Spleen (tissue), 11 donors: Measurements from ENCODE around the gene CTSE. TPM values are rescaled to one million over a fixed set of nuclear protein-coding genes. Genes with fewer than 3 reads are reported as not detected.
A peak's percentile ranks its signal among the peaks of the same experiment; 100 is the strongest.

Experiments
- DNase-seq: peaks from one replicate; pipeline ENCODE4 v3.0.0-alpha.2; 2020
- H3K27ac ChIP-seq, 8 donors: fragments of 200-600 bp; sonication (generic) in 7 of 8; 1 replicate in 4 of 8; 2 replicates in 4 of 8; pipeline versions ENCODE4 v1.5.0 to v1.8.0; 2016 to 2021; ENCODE audit warnings: inconsistent platforms in 4 of 8, mild to moderate bottlenecking in 4 of 8, moderate library complexity in 1 of 8
- H3K27me3 ChIP-seq, 7 donors: fragments of 200-600 bp; sonication (generic) in 6 of 7; replicated peaks in 1 of 7; 1 replicate in 4 of 7; 2 replicates in 3 of 7; pipeline versions ENCODE4 v1.5.0 to v1.8.0; 2016 to 2021; ENCODE audit warnings: inconsistent platforms in 3 of 7, mild to moderate bottlenecking in 1 of 7
- H3K36me3 ChIP-seq, 6 donors: fragments of 200-600 bp; sonication (generic) in 5 of 6; 1 replicate in 4 of 6; 2 replicates in 2 of 6; pipeline versions ENCODE4 v1.5.0 to v1.8.0; 2016 to 2021; ENCODE audit warnings: inconsistent platforms in 2 of 6
- H3K4me1 ChIP-seq, 6 donors: fragments of 200-600 bp; sonication (generic) in 5 of 6; 1 replicate in 3 of 6; 2 replicates in 3 of 6; pipeline versions ENCODE4 v1.5.0 to v1.8.0; 2016 to 2021; ENCODE audit warnings: inconsistent platforms in 3 of 6
- H3K4me3 ChIP-seq, 8 donors: fragments of 200-600 bp; sonication (generic) in 7 of 8; 1 replicate in 4 of 8; 2 replicates in 4 of 8; pipeline versions ENCODE4 v1.5.0 to v1.8.0; 2016 to 2021; ENCODE audit warnings: inconsistent platforms in 4 of 8, mild to moderate bottlenecking in 4 of 8, moderate library complexity in 2 of 8
- H3K9me3 ChIP-seq, 8 donors: fragments of 200-600 bp; sonication (generic) in 7 of 8; 1 replicate in 4 of 8; 2 replicates in 4 of 8; pipeline versions ENCODE4 v1.5.0 to v1.8.0; 2016 to 2021; ENCODE audit warnings: inconsistent platforms in 4 of 8
- POLR2A ChIP-seq, 3 donors: fragments of 450-650 bp; IDR thresholded peaks; one replicate each; pipeline ENCODE4 v1.5.1; 2017; ENCODE audit warnings: antibody characterized with exemption in 3 of 3, mild to moderate bottlenecking in 1 of 3
- POLR2AphosphoS5 ChIP-seq, 3 donors: sonication (generic); formaldehyde crosslinking; IDR thresholded peaks; one replicate each; pipeline ENCODE4 v1.5.1; 2017; ENCODE audit warnings: antibody characterized with exemption in 3 of 3
- WGBS, 5 donors: extraction: QIAGEN DNeasy Blood & Tissue Kit in 3 of 5; methylation state at CpG; one replicate each; pipeline versions ENCODE4 v1.1.5 to v1.1.7; 2013 to 2018; 5-methylcytosine and 5-hydroxymethylcytosine counted together
- intact Hi-C: fragments of 100-400 bp; cut with DNase I; formaldehyde crosslinking; loops from one replicate; pipeline ENCODE4 v1.15.0; 2023; ENCODE audit warnings: low total_unique reads
- polyA plus RNA-seq, 3 donors: library from polyadenylated mRNA; stranded (reverse); fragments of 200-250 nt; gene quantifications; one replicate each; pipeline ENCODE4 v1.2.1, GENCODE V29; 2013
- total RNA-seq, 7 donors: library from RNA; depleted of rRNA in 3 of 7; stranded (reverse); fragments of >200 nt in 3 of 7; fragmentation: NEBNext Ultra II Directional in 4 of 7; extraction: Animal tissue kit (Norgen Biotek cat#: 25700) in 4 of 7; gene quantifications; one replicate each; pipeline versions ENCODE4 v1.1.0 to v1.2.1, GENCODE V29; 2016 to 2021
- TF ChIP-seq, protein P1 (sequence below), 11 experiments: fragments of 200-600 bp in 7 of 11; fragments of 450-650 bp in 4 of 11; sonication (generic) in 4 of 11; IDR thresholded peaks in 8 of 11; conservative IDR thresholded peaks in 3 of 11; 1 replicate in 7 of 11; 2 replicates in 4 of 11; pipeline versions ENCODE4 v1.4.0 to v1.8.0; 2016 to 2021; ENCODE audit warnings: antibody characterized with exemption in 11 of 11, inconsistent platforms in 4 of 11, mild to moderate bottlenecking in 1 of 11
- donor health status: healthy with polysubstance abuse.
- donor health status: DM: no; HTN: no; CAD: no; lungs with moderate emphysema.
- donor health status: DM: no; HTN: no; CAD: no.
- donor health status: Bipolar disorder and iron deficiency.
- donor health status: healthy.
- donor health status: DM: no; HTN: no; CAD: no.
- donor health status: DM: yes; HTN: yes; CAD: no.

The CTSE gene
- total and polyA plus RNA-seq, 10 donors: 0.06 to 0.66 (median 0.11) TPM; not detected in 5

GRCh38 chr1:206003854-206004800 lies 19.6 kb downstream of the CTSE start:
- intact Hi-C loops: no loop called here
- DNase-seq: no peak
- Histone ChIP-seq H3K4me3 (no peak overlapping the region), H3K27me3 (no peaks in the 10 kb centered on the region), H3K9me3 (no peaks in the 10 kb centered on the region), H3K4me1 (peaks cover 0 to 26% (median 13%) of the 10 kb centered on the region in 6 donors), H3K27ac (peak overlapping the region in 1 of 8 donors; percentile 67), H3K36me3 (no peaks in the 10 kb centered on the region)
- WGBS, 5 donors: 93 to 97% (median 95%) methylated on average over 7 of the region's 7 CpGs
- no peak for TF ChIP-seq POLR2A (IDR thresholded peaks at IDR 0.05)
- TF ChIP-seq, protein P1, sequence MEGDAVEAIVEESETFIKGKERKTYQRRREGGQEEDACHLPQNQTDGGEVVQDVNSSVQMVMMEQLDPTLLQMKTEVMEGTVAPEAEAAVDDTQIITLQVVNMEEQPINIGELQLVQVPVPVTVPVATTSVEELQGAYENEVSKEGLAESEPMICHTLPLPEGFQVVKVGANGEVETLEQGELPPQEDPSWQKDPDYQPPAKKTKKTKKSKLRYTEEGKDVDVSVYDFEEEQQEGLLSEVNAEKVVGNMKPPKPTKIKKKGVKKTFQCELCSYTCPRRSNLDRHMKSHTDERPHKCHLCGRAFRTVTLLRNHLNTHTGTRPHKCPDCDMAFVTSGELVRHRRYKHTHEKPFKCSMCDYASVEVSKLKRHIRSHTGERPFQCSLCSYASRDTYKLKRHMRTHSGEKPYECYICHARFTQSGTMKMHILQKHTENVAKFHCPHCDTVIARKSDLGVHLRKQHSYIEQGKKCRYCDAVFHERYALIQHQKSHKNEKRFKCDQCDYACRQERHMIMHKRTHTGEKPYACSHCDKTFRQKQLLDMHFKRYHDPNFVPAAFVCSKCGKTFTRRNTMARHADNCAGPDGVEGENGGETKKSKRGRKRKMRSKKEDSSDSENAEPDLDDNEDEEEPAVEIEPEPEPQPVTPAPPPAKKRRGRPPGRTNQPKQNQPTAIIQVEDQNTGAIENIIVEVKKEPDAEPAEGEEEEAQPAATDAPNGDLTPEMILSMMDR (IDR thresholded peaks at IDR 0.05 in 8 of 11, conservative IDR thresholded peaks at IDR 0.05 in 3 of 11): no peak
- no peak for TF ChIP-seq POLR2AphosphoS5 (IDR thresholded peaks at IDR 0.05)

DNA sequence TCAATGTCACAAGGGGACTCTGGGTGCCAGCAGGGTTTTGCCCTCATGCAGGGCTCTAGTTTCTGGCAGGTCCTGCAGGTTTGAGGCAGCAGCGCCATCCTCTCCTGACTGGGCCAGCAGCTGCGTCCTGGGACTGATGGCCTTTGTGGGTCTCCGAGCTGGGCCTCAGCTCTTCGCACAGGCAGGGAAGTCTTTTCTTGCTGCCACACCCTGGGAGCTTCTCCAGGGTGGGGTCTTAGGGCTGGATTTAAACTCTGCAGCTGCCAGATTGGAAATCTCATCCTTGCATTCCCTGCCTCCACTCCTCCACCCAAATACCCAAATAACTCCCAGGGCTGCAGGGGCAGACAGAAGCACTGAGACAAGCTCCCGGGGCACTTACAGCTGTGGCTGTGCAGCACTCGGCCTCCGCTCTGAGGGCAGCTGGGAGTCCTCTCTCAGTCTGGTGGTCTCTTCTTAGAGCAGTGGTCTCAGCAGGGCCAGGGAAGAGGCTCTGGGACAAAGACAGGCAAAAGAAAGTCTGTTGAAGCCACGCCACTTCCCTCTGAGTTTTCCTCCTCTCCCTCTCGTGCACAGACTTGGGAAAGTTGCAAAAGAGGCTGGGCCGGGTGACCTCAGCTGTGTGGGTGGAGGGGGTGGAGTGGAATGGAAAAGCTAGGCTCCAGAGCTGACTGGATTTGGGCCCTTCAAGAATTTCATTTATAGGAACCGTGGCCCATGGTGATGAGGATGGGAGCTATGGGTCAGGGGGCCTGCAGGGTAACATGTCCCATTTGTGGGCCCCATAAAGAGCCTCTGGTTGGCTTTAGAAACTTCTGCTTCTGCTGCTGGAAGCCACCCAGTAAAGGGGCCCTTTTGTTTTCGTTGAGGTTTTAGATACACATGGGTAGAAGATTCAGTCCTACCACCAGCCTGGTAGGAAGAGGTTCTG lies 20.6 kb downstream of the CTSE start, which contains the start of gene RAB7B:
Gene RAB7B (minus strand): TSS at position 525 of the 931 bp plus-strand sequence. CDS start 9,260 bp downstream, outside the sequence.
- 48 to 60% (median 55%) methylated on average over 8 to 12 of the region's 12 CpGs for WGBS, 5 donors
- intact Hi-C loops: no loop called here
- H3K9me3 ChIP-seq: no peaks in the 10 kb centered on the region
- peak within 1 kb of the TSS in 7 of 8 donors; percentile 10 to 67 (median 30) for H3K27ac ChIP-seq
- no peak for DNase-seq
- H3K36me3 ChIP-seq: no peaks in the 10 kb centered on the region
- TF ChIP-seq POLR2A (IDR thresholded peaks at IDR 0.05) (no peak), POLR2AphosphoS5 (IDR thresholded peaks at IDR 0.05) (no peak)
- TF ChIP-seq, protein P1 (IDR thresholded peaks at IDR 0.05 in 8 of 11, conservative IDR thresholded peaks at IDR 0.05 in 3 of 11): no peak
- peak within 1 kb of the TSS in 3 of 8 donors; percentile 11 to 27 (median 17) for H3K4me3 ChIP-seq
- H3K4me1 ChIP-seq: peaks cover 0 to 26% (median 13%) of the 10 kb centered on the region in 6 donors
- no peaks in the 10 kb centered on the region for H3K27me3 ChIP-seq

DNA sequence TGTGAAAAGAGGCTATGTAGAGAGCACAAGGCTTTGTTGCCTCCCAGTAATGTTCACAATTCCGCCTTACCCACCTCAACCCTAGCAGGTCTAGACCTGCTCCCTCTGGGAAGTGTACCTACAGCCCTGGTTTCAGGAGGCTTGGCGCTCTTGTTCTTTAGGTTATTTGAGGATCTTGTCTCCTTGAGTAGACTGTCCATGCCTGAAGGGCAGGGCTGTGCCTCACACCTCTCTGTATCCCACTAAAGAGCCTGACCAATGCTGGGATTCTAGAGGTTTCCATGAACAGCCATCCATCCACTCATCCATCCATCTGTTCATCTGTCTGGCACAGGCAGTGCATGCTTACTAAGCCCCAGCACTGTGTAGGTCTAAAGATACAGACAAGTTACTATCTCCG lies 21.5 kb downstream of the CTSE start:
- DNase-seq: no peak

More for the DNA sequence above, 21.5 kb downstream of the CTSE start:
- Histone ChIP-seq H3K27ac (peak overlapping the region in 1 of 8 donors; percentile 67), H3K4me1 (peaks cover 0 to 27% (median 13%) of the 10 kb centered on the region in 6 donors), H3K9me3 (no peaks in the 10 kb centered on the region), H3K4me3 (no peak overlapping the region), H3K36me3 (no peaks in the 10 kb centered on the region), H3K27me3 (no peaks in the 10 kb centered on the region)
- WGBS, 5 donors: 91 to 96% (median 94%) methylated on average over 3 of the region's 3 CpGs
- TF ChIP-seq, protein P1 (IDR thresholded peaks at IDR 0.05 in 8 of 11, conservative IDR thresholded peaks at IDR 0.05 in 3 of 11): no peak
- no peak for TF ChIP-seq POLR2A (IDR thresholded peaks at IDR 0.05)
- no peak for TF ChIP-seq POLR2AphosphoS5 (IDR thresholded peaks at IDR 0.05)
- intact Hi-C loops: no loop called here
